ENCODE data around the gene GPC6. TPM values are rescaled to one million over a fixed set of nuclear protein-coding genes. Genes with fewer than 3 reads are reported as not detected.

Gene GPC6
- polyA plus RNA-seq, 1 donor (not counting 4 experiments of a cell fraction or from before 2014, with no cell fraction given), result 0.42 TPM

DNA sequence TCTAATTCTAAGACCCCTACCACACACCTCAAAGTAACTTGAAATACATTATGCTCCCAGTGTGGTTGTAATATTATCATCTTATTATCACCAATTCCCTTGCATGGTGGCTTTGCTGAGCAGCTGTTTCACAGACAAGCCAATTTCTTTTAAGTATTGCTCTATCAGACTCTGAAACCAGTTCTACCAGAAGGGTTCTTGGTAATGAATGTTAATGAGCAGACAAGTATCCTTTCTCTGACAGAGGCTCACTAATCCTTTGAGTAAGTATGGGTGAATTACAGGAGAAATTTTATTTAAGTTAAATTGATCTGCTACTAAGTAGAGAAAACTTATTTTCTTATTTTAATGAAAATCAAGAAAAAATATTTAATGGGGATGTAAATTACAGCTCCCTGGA, 326.0 kb downstream of the GPC6 start:
- no peaks in the 10 kb centered on the region for H4K20me1 ChIP-seq (ENCODE audit: control insufficient read depth, extremely low read depth, insufficient read depth, low read length)
- H3K27me3 ChIP-seq (ENCODE audit: control insufficient read depth, extremely low read depth, insufficient read depth, low read length), result no peaks in the 10 kb centered on the region
- no peak overlapping the region for H3K4me2 ChIP-seq (ENCODE audit: control insufficient read depth, extremely low read depth, insufficient read depth, low read depth, low read length)
- H3K79me2 ChIP-seq (ENCODE audit: control insufficient read depth, insufficient read depth, low read length), result no peaks in the 10 kb centered on the region
- H3K4me3 ChIP-seq (ENCODE audit: control insufficient read depth in 2 of 3, extremely low read depth in 1 of 3, insufficient read depth in 2 of 3, low read depth in 1 of 3, low read length in 3 of 3), result no peak overlapping the region
- H3K9me1 ChIP-seq (ENCODE audit: control insufficient read depth, extremely low read depth, insufficient read depth, low read length), result no peaks in the 10 kb centered on the region
- no peak for DNase-seq (ENCODE audit: low read depth, low spot score)
- H2AFZ ChIP-seq (ENCODE audit: control insufficient read depth, low read length), result no peak overlapping the region
- peaks cover 4% of the 10 kb centered on the region for H3K4me1 ChIP-seq (ENCODE audit: control insufficient read depth, extremely low read depth, insufficient read depth, low read length)
- H3K36me3 ChIP-seq (ENCODE audit: control insufficient read depth in 2 of 2, extremely low read depth in 1 of 2, insufficient read depth in 2 of 2, low read length in 2 of 2), result no peaks in the 10 kb centered on the region
- no peak overlapping the region for H3K9ac ChIP-seq (ENCODE audit: control insufficient read depth, extremely low read depth, insufficient read depth, low read length)
- no peaks in the 10 kb centered on the region for H3K9me3 ChIP-seq (ENCODE audit: control insufficient read depth, low read depth, low read length)
- dilution Hi-C loops (cut with MboI; ENCODE audit: extremely low pct_ligation_motif_present, low sequenced_read_pairs), result no loop called here
- TF ChIP-seq, protein P1, sequence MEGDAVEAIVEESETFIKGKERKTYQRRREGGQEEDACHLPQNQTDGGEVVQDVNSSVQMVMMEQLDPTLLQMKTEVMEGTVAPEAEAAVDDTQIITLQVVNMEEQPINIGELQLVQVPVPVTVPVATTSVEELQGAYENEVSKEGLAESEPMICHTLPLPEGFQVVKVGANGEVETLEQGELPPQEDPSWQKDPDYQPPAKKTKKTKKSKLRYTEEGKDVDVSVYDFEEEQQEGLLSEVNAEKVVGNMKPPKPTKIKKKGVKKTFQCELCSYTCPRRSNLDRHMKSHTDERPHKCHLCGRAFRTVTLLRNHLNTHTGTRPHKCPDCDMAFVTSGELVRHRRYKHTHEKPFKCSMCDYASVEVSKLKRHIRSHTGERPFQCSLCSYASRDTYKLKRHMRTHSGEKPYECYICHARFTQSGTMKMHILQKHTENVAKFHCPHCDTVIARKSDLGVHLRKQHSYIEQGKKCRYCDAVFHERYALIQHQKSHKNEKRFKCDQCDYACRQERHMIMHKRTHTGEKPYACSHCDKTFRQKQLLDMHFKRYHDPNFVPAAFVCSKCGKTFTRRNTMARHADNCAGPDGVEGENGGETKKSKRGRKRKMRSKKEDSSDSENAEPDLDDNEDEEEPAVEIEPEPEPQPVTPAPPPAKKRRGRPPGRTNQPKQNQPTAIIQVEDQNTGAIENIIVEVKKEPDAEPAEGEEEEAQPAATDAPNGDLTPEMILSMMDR (optimal IDR thresholded peaks at IDR 0.05 in 1 of 3, IDR thresholded peaks at IDR 0.05 in 1 of 3, conservative IDR thresholded peaks at IDR 0.05 in 1 of 3; ENCODE audit: extremely low read depth in 1 of 3, insufficient read depth in 2 of 3, low read length in 3 of 3), result no peak
- no peak for TF ChIP-seq EZH2 (IDR thresholded peaks at IDR 0.05; ENCODE audit: low read length)
- no peak overlapping the region for H3K27ac ChIP-seq (ENCODE audit: control insufficient read depth, insufficient read depth, low read length)
- FAIRE-seq, result no peak

DNA sequence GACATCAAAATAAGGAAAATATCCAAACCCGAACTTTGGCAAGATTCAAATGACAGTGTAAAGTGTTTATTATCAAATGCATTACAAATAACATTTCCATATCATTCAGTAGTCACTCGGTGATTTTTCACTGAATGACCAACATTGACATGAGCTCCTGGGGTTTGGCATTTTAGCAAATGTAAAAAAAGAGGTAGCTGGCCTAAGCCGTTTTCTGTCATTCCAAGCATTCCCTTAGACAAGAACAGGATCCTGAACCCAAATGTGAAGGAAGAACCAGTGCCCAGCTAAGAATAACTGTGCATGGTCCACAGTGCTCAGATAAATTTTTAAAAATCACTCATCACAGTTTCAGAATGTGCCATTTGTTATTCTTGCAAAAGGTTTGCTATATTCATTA, 327.9 kb downstream of the GPC6 start:
- Histone ChIP-seq H3K9me1 (ENCODE audit: control insufficient read depth, extremely low read depth, insufficient read depth, low read length) (no peaks in the 10 kb centered on the region), H3K4me3 (ENCODE audit: control insufficient read depth in 2 of 3, extremely low read depth in 1 of 3, insufficient read depth in 2 of 3, low read depth in 1 of 3, low read length in 3 of 3) (no peak overlapping the region), H2AFZ (ENCODE audit: control insufficient read depth, low read length) (no peak overlapping the region), H3K9ac (ENCODE audit: control insufficient read depth, extremely low read depth, insufficient read depth, low read length) (no peak overlapping the region), H3K4me1 (ENCODE audit: control insufficient read depth, extremely low read depth, insufficient read depth, low read length) (peaks cover 8% of the 10 kb centered on the region), H3K79me2 (ENCODE audit: control insufficient read depth, insufficient read depth, low read length) (no peaks in the 10 kb centered on the region), H3K9me3 (ENCODE audit: control insufficient read depth, low read depth, low read length) (no peaks in the 10 kb centered on the region), H4K20me1 (ENCODE audit: control insufficient read depth, extremely low read depth, insufficient read depth, low read length) (no peaks in the 10 kb centered on the region), H3K27ac (ENCODE audit: control insufficient read depth, insufficient read depth, low read length) (no peak overlapping the region), H3K27me3 (ENCODE audit: control insufficient read depth, extremely low read depth, insufficient read depth, low read length) (no peaks in the 10 kb centered on the region), H3K36me3 (ENCODE audit: control insufficient read depth in 2 of 2, extremely low read depth in 1 of 2, insufficient read depth in 2 of 2, low read length in 2 of 2) (no peaks in the 10 kb centered on the region), H3K4me2 (ENCODE audit: control insufficient read depth, extremely low read depth, insufficient read depth, low read depth, low read length) (no peak overlapping the region)
- FAIRE-seq (no peak), DNase-seq (ENCODE audit: low read depth, low spot score) (no peak)
- dilution Hi-C loops (cut with MboI; ENCODE audit: extremely low pct_ligation_motif_present, low sequenced_read_pairs), result no loop called here
- no peak for TF ChIP-seq EZH2 (IDR thresholded peaks at IDR 0.05; ENCODE audit: low read length)
- TF ChIP-seq, protein P1 (optimal IDR thresholded peaks at IDR 0.05 in 1 of 3, IDR thresholded peaks at IDR 0.05 in 1 of 3, conservative IDR thresholded peaks at IDR 0.05 in 1 of 3; ENCODE audit: extremely low read depth in 1 of 3, insufficient read depth in 2 of 3, low read length in 3 of 3), result no peak

Data from keratinocyte (primary cell).